GM12878 (cell line): ENCODE results near the gene SLC25A45. TPM values are rescaled to one million over a fixed set of nuclear protein-coding genes. Genes with fewer than 3 reads are reported as not detected.
A peak's percentile ranks its signal among the peaks of the same experiment; 100 is the strongest.

Source experiments
- EED ChIP-seq: sonication (generic); IDR thresholded peaks from 2 replicates; pipeline ENCODE4 v1.6.1; 2016; ENCODE audit warnings: antibody characterized with exemption, low read depth
- IKZF1 ChIP-seq: fragments of 450-650 bp; conservative IDR thresholded peaks from 2 replicates; pipeline ENCODE4 v1.6.1; 2017; ENCODE audit warnings: antibody characterized with exemption, mild to moderate bottlenecking
- IKZF2 ChIP-seq, 2 experiments: fragments of 450-650 bp; IDR thresholded peaks; 2 replicates each; pipeline ENCODE4 v1.6.1; 2017; ENCODE audit warnings: mild to moderate bottlenecking in 2 of 2, moderate library complexity in 2 of 2
- MEF2A ChIP-seq: IDR thresholded peaks from 2 replicates; pipeline ENCODE4 v1.6.1; 2011; ENCODE audit warnings: low read depth, mild to moderate bottlenecking, low read length, moderate library complexity; ENCODE audit not compliant: insufficient read depth
- TBL1XR1 ChIP-seq: IDR thresholded peaks from 2 replicates; pipeline ENCODE4 v1.6.1; 2012; ENCODE audit warnings: low read depth, low read length, improper control_type of control experiment
- ZBTB4 ChIP-seq: fragments of 450-650 bp; formaldehyde crosslinking; IDR thresholded peaks from 2 replicates; pipeline ENCODE4 v1.4.0; 2022; ENCODE audit warnings: mild to moderate bottlenecking, moderate library complexity
- polyA plus RNA-seq, 11 experiments: library from polyadenylated mRNA; depleted of rRNA in 4 of 11; unstranded in 6 of 11; stranded (reverse) in 5 of 11; fragments of >200 nt; fragmentation: Nextera tagmentation in 4 of 11; fragmentation: Illumina TruSeq in 1 of 11; extraction: Ambion mirVana in 4 of 11; extraction: Trizol in 1 of 11; gene quantifications; 1 replicate in 1 of 11; 2 replicates in 10 of 11; pipeline versions ENCODE4 v1.2.1 to v1.2.3, GENCODE V29; 2011 to 2016; ENCODE audit warnings: inconsistent platforms in 2 of 11, missing spikeins in 2 of 11, low read depth in 1 of 11
- total RNA-seq, 4 experiments: library from RNA; depleted of rRNA in 3 of 4; stranded (reverse); fragments of >200 nt in 3 of 4; fragmentation: Illumina TruSeq in 1 of 4; extraction: Trizol in 1 of 4; gene quantifications; 2 replicates each; pipeline versions ENCODE4 v1.2.1 to v1.2.3, GENCODE V29; 2013 to 2021
- TF ChIP-seq, protein P1 (sequence below): fragments of 450-650 bp; formaldehyde crosslinking; IDR thresholded peaks from 2 replicates; pipeline ENCODE4 v1.4.0; 2020; ENCODE audit warnings: mild to moderate bottlenecking, moderate library complexity
- TF ChIP-seq, protein P2 (sequence below): fragments of 450-650 bp; IDR thresholded peaks from 2 replicates; pipeline ENCODE4 v1.6.1; 2017; ENCODE audit warnings: mild to moderate bottlenecking

Gene SLC25A45
- total and polyA plus RNA-seq, 10 of the 15 experiments (the other 5 are each of a cell fraction or from before 2014, with no cell fraction given) = 4.1 to 35.2 (median 20.3) TPM

GRCh38 chr11:65430406-65431217 lies 48.2 kb upstream of the SLC25A45 start (continued):
- TF ChIP-seq ZBTB4 (CRISPR knock-in tag) = no peak
- TF ChIP-seq, protein P1, sequence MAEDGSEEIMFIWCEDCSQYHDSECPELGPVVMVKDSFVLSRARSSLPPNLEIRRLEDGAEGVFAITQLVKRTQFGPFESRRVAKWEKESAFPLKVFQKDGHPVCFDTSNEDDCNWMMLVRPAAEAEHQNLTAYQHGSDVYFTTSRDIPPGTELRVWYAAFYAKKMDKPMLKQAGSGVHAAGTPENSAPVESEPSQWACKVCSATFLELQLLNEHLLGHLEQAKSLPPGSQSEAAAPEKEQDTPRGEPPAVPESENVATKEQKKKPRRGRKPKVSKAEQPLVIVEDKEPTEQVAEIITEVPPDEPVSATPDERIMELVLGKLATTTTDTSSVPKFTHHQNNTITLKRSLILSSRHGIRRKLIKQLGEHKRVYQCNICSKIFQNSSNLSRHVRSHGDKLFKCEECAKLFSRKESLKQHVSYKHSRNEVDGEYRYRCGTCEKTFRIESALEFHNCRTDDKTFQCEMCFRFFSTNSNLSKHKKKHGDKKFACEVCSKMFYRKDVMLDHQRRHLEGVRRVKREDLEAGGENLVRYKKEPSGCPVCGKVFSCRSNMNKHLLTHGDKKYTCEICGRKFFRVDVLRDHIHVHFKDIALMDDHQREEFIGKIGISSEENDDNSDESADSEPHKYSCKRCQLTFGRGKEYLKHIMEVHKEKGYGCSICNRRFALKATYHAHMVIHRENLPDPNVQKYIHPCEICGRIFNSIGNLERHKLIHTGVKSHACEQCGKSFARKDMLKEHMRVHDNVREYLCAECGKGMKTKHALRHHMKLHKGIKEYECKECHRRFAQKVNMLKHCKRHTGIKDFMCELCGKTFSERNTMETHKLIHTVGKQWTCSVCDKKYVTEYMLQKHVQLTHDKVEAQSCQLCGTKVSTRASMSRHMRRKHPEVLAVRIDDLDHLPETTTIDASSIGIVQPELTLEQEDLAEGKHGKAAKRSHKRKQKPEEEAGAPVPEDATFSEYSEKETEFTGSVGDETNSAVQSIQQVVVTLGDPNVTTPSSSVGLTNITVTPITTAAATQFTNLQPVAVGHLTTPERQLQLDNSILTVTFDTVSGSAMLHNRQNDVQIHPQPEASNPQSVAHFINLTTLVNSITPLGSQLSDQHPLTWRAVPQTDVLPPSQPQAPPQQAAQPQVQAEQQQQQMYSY (CRISPR knock-in tag) = no peak
- TF ChIP-seq IKZF1 = 0 out of 2 replicates have a peak, but pooled peaks have one; percentile 8
- 0 out of 2 replicates have a peak, but pooled peaks have one; percentile 9 for TF ChIP-seq MEF2A
- TF ChIP-seq TBL1XR1 = peak; percentile 9; the same call in 1 of the 2 replicates
- no peak for TF ChIP-seq IKZF2 (IDR thresholded peaks at IDR 0.05)
- peak; percentile 0; the same call in 1 of the 2 replicates for TF ChIP-seq EED
- TF ChIP-seq, protein P2, sequence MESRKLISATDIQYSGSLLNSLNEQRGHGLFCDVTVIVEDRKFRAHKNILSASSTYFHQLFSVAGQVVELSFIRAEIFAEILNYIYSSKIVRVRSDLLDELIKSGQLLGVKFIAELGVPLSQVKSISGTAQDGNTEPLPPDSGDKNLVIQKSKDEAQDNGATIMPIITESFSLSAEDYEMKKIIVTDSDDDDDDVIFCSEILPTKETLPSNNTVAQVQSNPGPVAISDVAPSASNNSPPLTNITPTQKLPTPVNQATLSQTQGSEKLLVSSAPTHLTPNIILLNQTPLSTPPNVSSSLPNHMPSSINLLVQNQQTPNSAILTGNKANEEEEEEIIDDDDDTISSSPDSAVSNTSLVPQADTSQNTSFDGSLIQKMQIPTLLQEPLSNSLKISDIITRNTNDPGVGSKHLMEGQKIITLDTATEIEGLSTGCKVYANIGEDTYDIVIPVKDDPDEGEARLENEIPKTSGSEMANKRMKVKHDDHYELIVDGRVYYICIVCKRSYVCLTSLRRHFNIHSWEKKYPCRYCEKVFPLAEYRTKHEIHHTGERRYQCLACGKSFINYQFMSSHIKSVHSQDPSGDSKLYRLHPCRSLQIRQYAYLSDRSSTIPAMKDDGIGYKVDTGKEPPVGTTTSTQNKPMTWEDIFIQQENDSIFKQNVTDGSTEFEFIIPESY = no peak
